Limb (tissue), 2 donors: ENCODE data around the gene RARB.
A peak's percentile ranks its signal among the peaks of the same experiment; 100 is the strongest.

Experiments used
- DNase-seq, 2 donors: peaks; one replicate each; pipeline ENCODE4 v3.0.0-alpha.2; 2016; ENCODE audit errors: extremely low spot score in 2 of 2

RARB gene

DNA sequence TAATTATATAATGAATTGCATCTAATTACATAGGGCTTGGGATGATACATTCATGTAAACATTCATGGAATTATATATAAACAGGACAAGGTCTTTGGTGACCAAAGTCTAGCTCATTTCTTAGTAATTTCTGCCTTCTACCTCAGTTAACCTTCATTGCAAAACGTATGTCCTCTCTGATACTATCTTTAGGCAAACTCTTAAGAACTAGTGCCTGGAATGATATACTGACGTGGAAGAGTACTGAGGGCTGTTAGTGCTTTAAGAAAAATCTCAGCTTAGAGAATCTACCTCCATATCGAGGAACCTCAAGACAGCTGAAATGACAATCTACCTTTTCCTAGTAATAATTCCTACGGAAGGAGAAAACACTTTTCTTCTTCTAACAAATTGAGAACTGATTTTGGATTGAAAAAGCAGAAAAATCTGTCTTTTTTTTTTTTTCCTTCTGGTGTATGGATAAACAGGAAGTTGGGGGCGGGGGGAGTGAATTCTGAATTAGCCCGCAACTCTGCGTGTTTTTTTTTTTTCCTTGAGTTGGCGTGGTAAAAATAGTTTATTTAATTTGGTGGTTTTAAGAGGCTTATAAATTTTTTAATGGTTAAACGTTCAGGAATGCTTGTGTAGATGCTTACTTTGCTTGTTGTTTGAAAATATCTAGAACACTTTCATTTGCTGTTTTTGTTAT, 43.2 kb downstream of the RARB start:
- DNase-seq = no peak

GRCh38 chr3:25472153-25472552, 44.1 kb downstream of the RARB start:
- DNase-seq = no peak

DNA sequence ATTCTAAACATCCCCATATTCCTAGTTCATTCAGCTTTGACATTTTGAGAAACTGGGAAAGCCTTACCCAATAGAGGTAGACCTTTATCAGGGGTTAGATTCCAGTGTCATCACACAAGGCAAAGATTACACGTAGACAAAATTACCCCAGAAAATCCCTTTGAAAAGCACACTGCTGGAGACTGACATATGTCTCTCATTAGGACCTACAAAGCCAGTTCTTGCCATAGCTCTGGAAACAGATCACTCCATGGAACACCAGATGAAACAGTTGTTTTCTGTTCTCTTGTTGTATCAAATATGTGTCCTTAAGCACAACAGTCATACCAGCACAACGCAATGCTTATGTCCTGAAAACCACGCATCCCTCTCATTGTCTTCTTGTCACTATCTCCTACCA, 44.7 kb downstream of the RARB start:
- DNase-seq = no peak

- DNase-seq = peak in 1 of 2 donors; percentile 36
Observed at GRCh38 chr3:25473246-25473645, 45.2 kb downstream of the RARB start.

DNA sequence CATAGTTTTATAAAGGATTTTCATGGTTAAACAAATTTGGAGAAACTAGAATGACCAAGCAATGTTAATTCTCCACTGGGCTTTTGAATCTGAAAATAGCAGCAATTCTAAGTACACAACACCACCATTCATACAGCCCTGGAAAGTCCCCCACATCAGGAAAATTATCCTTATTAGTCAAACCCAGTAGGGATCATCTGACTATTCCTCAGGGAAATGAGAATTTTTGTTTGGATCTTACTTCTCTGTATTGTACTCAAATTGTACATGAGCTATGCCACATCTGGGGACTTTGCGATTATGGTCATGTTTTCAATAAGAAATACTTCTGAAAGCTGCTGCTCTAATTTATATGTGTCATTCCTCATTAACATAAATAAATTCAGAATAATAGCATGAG, 46.0 kb downstream of the RARB start:
- DNase-seq = no peak

DNA sequence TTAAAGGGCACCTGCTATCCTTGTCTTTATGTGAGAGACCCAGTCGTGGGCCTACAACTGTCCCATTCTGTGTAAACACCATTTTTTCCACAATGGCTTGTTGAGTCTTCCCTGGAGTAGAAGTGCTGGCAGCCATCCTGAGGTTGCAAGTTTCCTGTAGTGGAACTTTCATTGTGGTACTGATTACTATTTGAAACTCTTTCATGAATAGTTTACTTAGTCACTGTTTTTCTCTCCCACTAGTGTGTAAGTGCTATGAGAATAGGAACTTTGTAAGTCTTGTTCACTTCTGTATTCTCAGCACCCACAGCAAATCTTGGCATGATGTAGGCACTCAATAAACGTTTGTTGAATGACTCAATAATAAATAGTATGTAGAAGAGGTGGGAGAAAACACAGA, 48.6 kb downstream of the RARB start:
- DNase-seq = no peak

GRCh38 chr3:25478211-25478757, 50.2 kb downstream of the RARB start:
- DNase-seq = no peak

DNA sequence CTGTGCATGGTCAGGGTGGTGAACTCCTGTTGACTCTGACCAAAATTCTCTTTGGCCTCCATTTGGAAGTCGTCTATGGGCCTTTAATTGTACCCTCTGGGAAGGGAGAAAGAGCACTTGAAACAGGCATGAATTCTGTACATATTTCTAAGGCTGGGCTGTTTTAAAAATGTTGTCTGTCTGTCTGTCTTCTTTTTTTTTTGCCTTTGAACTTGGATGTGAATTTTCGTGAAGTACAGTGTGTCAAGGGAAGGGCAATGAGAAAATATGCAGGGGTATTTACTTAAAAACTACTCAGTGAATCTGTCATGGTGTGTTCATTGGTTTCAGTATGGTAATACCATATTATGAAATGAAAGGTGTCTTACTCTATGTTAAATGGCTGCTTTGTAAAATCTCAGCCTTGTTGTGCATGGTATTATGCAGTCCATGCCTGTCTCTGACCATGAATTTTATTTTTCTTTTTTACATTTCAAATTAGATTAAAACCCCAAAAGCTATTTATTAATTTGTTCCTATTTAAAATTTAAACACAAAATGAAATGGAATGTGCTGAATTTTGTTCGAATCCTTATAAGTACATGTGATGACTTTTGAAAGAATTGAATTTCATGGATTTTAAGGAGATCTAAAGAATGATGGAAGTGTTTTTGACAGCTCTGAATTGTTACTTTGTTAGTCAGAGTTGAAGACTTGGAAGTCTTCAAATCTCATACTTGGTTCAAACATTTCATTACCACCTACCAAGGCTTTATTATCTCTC, 51.1 kb downstream of the RARB start:
- DNase-seq = no peak

DNA sequence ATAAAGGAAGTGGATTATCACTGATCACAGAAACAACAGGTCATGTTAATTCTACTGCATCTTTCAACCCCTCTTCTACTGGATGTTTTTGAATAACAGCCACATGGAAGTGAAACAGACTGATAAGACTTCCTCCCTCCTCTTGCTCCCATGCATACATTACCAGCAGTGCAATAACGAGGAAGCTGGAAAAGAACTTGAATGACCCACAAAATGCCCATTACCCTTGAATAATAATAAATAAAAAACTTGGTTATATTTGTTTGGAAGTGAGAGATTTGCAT, 51.6 kb downstream of the RARB start:
- no peak for DNase-seq

DNA sequence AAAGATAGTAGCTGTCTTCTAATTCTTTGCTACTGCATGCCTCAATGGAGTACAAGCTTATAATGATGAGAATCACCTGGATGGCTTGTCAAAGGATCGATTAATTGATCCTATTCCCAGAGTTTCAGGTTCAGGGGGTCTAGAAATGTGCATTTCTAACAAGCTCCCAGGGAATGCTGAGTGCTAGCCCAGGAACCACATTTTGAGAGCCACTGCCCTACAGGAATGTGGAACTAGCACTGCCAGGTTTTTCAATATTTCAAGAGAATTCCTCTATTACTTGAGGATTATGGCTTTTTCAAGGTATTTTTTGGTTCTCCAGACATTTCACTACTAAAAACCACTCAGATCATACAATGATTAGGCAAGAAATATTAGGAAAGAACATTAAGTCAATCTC, 52.7 kb downstream of the RARB start:
- no peak for DNase-seq

- DNase-seq = no peak
Observed at GRCh38 chr3:25481386-25481785, 53.3 kb downstream of the RARB start.

- DNase-seq = no peak
Observed at GRCh38 chr3:25483456-25483855, 55.4 kb downstream of the RARB start.

- no peak for DNase-seq
Observed at GRCh38 chr3:25485673-25486072, 57.6 kb downstream of the RARB start.

DNA sequence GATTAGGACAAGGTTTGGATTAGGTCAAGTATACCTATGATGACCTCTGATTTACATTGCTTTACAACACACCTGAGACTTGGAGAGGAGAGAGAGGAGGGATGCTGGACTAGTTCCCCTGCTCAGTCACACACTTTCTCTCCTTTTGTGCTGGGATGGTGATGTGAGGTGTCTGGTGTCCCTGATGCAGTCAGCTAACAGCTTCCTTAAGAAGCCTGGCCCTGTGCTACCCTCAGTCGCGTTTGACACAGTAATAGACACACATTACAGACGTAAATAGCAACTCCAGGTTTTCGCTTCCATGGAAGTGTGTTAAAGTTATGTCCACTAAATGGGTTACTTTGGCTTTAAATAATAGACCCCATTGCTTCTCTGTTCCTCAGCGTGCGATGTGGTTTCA, 58.9 kb downstream of the RARB start:
- DNase-seq = no peak

DNA sequence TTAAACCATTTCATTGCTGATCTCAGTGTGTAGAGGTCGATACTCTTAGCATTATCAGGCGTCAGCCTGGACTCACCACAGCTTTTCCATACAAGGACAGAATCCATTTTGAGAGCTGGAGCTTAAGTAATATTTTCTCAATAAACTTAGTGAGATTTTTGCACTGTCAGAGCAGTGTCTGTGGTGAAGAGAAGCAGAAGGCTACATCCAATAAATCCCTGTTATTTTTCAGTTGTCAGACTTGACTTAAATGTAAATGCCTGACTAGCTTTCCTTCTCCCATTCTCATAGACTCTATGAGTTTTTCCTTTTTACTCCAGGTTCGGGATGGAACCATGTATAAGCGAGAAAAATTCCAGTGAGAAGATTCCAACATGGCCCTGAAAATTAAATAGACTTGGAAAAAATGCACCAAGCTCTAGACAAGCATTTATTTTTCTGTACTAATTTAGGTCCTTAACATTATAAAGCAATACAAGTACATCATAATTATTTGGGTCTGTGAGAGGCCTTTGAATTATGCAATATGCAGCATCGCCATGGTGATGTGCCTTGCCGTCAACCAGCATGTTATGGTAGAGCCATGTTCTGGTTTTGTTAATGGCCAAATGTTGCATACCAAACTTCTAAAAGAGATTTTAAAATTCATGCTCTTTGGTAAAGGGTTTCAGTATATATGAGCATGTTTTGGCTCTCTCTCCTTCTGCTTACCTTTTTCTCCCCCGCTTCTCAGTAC, 62.0 kb downstream of the RARB start:
- DNase-seq = no peak

- DNase-seq = no peak
Observed at GRCh38 chr3:25493246-25493645, 65.2 kb downstream of the RARB start.

GRCh38 chr3:25493786-25494185, 65.7 kb downstream of the RARB start:
- no peak for DNase-seq

GRCh38 chr3:25495304-25495703, 67.2 kb downstream of the RARB start:
- no peak for DNase-seq

DNA sequence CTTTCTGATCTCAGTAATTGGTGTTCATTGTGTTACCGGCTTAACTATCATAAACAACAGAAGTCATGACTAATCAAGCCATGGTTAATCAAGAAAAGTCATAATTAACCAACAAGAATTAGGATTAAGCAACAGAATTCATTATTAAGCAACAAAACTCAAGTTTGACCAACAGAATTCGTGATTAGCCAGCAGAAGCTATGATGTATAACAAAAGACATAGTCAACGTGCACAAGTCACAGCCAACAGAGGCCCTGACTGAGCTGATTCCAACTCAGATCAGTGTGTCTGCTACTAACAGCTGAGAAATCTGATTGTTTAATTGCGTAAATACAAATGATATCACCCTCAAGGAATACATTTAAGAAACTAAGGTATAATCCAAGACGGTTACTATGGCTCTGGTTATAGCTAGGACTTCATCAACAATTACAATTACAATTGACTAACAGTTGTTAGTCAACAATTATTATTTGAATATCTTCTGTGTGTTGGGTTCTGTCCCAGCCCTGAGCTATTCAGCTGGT, 67.7 kb downstream of the RARB start:
- no peak for DNase-seq

DNA sequence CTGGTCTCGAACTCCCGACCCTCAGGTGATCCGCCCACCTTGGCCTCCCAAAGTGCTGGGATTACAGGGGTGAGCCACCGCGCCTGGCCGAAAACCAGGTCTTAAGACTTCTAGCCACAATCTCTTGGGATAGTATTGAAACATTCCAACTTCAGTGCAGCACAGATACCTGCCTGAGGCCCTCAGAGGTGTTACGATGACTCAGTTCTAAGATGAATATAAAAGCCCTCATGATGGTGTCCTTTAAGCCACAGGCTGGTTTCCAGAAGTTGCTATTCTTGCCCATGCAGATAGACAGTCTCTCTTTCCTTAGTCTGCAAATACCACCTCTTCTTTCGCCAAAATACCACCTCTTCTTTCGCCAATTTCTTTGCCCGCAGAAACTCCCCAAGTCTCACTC, 69.0 kb downstream of the RARB start:
- no peak for DNase-seq

GRCh38 chr3:25500706-25501210, 72.7 kb downstream of the RARB start:
- no peak for DNase-seq

DNA sequence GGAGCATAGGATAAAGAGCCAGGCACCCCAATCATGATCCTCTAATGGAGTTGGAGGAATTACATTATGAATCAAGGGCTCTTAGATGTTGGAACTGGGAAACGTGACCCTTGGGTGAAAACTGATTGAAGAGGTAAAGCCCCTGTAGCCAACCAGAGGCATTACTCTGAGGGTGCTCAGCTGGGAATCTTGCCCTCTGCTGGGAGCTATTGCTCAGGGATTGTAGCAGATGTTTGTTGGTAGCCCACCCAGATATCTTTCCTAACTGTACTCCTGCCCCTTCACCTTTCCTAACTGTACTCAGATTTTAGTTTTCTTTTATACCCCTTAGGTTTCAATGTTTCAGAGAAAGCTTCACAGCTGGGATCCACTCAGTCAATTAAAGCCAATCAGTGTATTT, 74.2 kb downstream of the RARB start:
- DNase-seq = no peak
